Measurements from ENCODE around the gene PTGIS. TPM values are rescaled to one million over a fixed set of nuclear protein-coding genes. Genes with fewer than 3 reads are reported as not detected.

The PTGIS gene
- total and polyA plus RNA-seq, 10 donors = 0.15 to 1.6 (median 0.92) TPM

DNA sequence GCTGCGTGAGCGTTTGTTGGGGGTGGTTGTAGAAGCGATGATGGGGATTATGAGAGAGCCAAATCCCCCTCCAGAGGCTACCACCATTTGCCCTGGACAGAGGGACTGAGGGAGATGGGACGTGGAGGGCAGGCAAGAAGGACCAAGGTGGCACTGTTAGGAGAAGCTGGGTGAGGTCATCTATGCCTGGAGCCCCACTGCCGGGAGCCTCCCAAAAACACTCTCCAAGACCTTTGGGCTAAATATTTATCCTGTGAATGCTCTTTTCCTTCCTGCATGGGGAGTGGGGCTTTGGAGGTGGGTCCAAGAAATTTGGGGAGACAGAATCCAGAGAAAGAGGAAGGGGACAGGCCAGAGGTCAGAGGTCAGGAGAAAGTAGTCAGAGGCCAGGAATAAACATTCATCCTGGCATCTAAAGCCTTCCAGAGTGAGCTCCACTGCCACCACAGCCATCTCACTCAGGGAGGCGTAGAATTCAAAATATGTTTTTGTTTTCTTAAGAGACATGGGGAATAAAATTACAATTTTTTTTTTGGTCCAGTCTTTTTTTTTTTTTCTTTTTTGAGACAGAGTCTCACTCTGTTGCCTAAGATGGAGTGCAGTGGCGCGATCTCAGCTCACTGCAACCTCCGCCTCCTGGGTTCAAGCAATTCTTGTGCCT lies 17.8 kb upstream of the PTGIS start:
- WGBS, 5 donors = 82 to 92% (median 92%) methylated on average over 9 of the region's 9 CpGs
- Histone ChIP-seq H3K4me1 (peaks cover 0 to 13% (median 0%) of the 10 kb centered on the region in 6 donors), H3K4me3 (no peak overlapping the region), H3K9me3 (peaks cover 0 to 13% (median 10%) of the 10 kb centered on the region in 8 donors), H3K36me3 (no peaks in the 10 kb centered on the region), H3K27me3 (replicated peaks in 1 of 7) (peaks cover 0 to 13% (median 0%) of the 10 kb centered on the region in 7 donors), H3K27ac (no peak overlapping the region)
- TF ChIP-seq POLR2AphosphoS5 (IDR thresholded peaks at IDR 0.05) (no peak), POLR2A (IDR thresholded peaks at IDR 0.05) (no peak)
- TF ChIP-seq, protein P1, sequence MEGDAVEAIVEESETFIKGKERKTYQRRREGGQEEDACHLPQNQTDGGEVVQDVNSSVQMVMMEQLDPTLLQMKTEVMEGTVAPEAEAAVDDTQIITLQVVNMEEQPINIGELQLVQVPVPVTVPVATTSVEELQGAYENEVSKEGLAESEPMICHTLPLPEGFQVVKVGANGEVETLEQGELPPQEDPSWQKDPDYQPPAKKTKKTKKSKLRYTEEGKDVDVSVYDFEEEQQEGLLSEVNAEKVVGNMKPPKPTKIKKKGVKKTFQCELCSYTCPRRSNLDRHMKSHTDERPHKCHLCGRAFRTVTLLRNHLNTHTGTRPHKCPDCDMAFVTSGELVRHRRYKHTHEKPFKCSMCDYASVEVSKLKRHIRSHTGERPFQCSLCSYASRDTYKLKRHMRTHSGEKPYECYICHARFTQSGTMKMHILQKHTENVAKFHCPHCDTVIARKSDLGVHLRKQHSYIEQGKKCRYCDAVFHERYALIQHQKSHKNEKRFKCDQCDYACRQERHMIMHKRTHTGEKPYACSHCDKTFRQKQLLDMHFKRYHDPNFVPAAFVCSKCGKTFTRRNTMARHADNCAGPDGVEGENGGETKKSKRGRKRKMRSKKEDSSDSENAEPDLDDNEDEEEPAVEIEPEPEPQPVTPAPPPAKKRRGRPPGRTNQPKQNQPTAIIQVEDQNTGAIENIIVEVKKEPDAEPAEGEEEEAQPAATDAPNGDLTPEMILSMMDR (IDR thresholded peaks at IDR 0.05 in 8 of 11, conservative IDR thresholded peaks at IDR 0.05 in 3 of 11) = no peak
- no peak for DNase-seq
- intact Hi-C loops (cut with DNase I; ENCODE audit: low total_unique reads) = no loop called here

DNA sequence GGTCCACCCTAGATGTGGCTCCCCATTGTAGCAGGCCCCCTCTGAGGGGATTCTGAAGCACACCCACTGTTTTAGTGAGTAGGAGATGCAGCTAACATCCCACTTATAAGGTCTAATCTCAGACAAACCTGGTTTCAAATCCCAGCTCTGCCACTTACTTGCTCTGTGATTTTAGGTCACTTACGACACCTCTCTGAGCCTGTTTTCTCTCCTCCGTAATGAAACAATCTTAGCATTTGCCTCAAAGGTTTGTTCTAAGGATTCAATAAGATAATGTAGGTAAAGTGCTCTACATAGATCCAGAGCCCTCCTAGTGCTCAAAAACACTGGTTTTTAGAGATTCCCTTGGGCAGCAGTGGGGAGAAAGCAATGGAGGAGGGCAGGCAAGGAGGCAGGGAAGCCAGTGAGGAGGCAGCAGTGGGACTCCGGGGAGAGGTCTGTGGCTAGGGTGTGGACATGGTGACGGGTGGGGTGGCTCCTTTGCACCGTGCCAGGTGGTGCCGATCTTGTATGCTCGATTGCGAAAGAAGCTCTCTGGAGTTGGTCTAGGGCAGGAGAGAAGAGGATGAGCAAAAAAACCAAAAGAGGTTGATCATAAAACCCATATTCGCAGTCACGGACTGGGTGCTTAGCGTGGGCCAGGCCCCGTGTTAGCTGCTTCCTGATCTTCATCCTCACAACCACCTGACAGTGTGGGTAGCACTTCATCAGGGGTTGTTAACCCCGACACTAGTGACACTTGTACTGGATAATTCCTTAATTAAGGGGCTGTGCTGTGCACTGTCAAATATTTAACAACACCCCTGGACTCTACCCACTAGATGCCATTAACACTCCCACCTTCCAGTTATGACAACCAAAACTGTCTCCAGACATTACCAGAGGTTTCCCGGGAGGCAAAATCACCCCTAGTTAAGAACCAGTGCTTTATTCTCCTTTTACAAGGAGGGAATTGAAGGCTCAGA lies 16.8 kb upstream of the PTGIS start:
- intact Hi-C loops (cut with DNase I; ENCODE audit: low total_unique reads) = no loop called here
- Histone ChIP-seq H3K27ac (no peak overlapping the region), H3K4me3 (no peak overlapping the region), H3K9me3 (peaks cover 0 to 13% (median 10%) of the 10 kb centered on the region in 8 donors), H3K27me3 (replicated peaks in 1 of 7) (peaks cover 0 to 19% (median 0%) of the 10 kb centered on the region in 7 donors), H3K36me3 (no peaks in the 10 kb centered on the region), H3K4me1 (peaks cover 0 to 11% (median 0%) of the 10 kb centered on the region in 6 donors)
- DNase-seq = no peak
- TF ChIP-seq POLR2A (IDR thresholded peaks at IDR 0.05) = no peak
- TF ChIP-seq POLR2AphosphoS5 (IDR thresholded peaks at IDR 0.05) = no peak
- TF ChIP-seq, protein P1 (IDR thresholded peaks at IDR 0.05 in 8 of 11, conservative IDR thresholded peaks at IDR 0.05 in 3 of 11) = no peak
- WGBS, 5 donors = 69 to 78% (median 71%) methylated on average over 14 of the region's 14 CpGs

DNA sequence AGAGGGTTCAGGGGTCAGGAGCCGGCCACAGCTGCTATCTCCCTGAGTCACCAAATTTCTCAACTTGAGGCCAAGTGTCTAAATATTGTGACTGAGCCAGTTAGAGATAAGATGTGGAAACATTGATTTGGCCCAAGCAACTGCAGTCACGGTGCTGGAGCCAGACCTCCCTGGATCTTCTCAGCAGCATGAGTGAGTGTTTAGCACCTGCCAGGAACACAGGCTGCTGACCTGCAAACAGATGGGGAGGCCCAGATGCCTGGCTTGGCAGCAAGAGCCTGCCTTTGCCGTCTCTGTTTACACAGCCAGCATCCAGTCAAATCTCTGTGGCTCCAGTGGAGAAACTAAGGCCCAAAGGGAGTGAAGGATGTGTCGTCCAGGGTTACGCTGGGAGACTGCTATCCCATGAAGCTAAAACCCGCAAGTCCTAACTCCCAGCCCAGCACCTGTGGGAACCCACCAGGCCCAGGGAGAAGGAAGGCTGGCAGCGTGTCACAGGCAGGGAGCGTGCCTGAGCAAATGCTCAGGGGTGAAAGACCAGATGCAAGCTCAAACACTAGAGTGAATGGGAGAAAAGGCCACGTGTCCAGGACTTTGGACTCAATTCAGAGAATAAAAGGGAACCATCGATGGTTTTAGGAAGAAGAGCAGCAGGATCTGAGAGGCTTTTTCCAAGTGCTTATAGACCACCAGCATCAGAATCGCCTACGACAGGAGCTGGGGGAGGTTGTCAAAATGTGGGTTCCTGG lies 15.9 kb upstream of the PTGIS start:
- intact Hi-C loops (cut with DNase I; ENCODE audit: low total_unique reads) = no loop called here
- Histone ChIP-seq H3K4me1 (peaks cover 0 to 11% (median 0%) of the 10 kb centered on the region in 6 donors), H3K36me3 (no peaks in the 10 kb centered on the region), H3K27me3 (replicated peaks in 1 of 7) (peaks cover 0 to 19% (median 0%) of the 10 kb centered on the region in 7 donors), H3K4me3 (no peak overlapping the region), H3K27ac (no peak overlapping the region), H3K9me3 (peaks cover 0 to 13% (median 10%) of the 10 kb centered on the region in 8 donors)
- peak in 1 of 3 donors; percentile 22 for TF ChIP-seq POLR2AphosphoS5 (IDR thresholded peaks at IDR 0.05)
- TF ChIP-seq, protein P1 (IDR thresholded peaks at IDR 0.05 in 8 of 11, conservative IDR thresholded peaks at IDR 0.05 in 3 of 11) = no peak
- DNase-seq = no peak
- 61 to 77% (median 73%) methylated on average over 11 to 12 of the region's 12 CpGs for WGBS, 5 donors
